Panc1 (cell line): ENCODE measurements around the gene STK26. TPM values are rescaled to one million over a fixed set of nuclear protein-coding genes. Genes with fewer than 3 reads are reported as not detected.

ENCODE experiments used
- ATAC-seq: fragments of 200-7000 bp; cut with Tn5 transposase; 2 replicates; pipeline ENCODE4 v1.9.1; 2020; ENCODE audit warnings: mild to moderate bottlenecking, moderate library complexity
- BruUV-seq: library from RNA; stranded (reverse); fragments of 400-500 nt; replicated peaks from 2 replicates; lab custom pipeline; 2021; lab: Mats Ljungman, UMichigan
- CTCF ChIA-PET: fragments of 300-600 bp; sonication (Branson Sonifier 250); formaldehyde crosslinking; loops from one replicate; lab custom pipeline; 2022; ENCODE audit warnings: antibody characterized with exemption; lab: Charles Lee
- POLR2A ChIA-PET: fragments of 300-600 bp; sonication (Branson Sonifier 250); formaldehyde crosslinking; loops from one replicate; lab custom pipeline; 2022; ENCODE audit warnings: antibody characterized with exemption; lab: Charles Lee
- DNase-seq: peaks from one replicate; pipeline ENCODE4 v3.0.0-alpha.2; 2010; ENCODE audit warnings: low read depth, low spot score
- H3K27ac ChIP-seq: 2 replicates; pipeline ENCODE4 v1.5.1; 2011; ENCODE audit warnings: mild to moderate bottlenecking, low read length, inconsistent platforms
- H3K27me3 ChIP-seq: fragments of 200-500 bp; sonication (Bioruptor generic); 2 replicates; pipeline ENCODE4 v1.6.0; 2014; ENCODE audit warnings: low read length, inconsistent platforms; ENCODE audit not compliant: control insufficient read depth, insufficient read depth
- H3K36me3 ChIP-seq: fragments of 200-500 bp; sonication (Bioruptor generic); 2 replicates; pipeline ENCODE4 v1.5.1; 2014; ENCODE audit warnings: inconsistent platforms, mild to moderate bottlenecking, low read length, moderate library complexity; ENCODE audit not compliant: control insufficient read depth, insufficient read depth
- H3K4me1 ChIP-seq: 2 replicates; pipeline ENCODE4 v1.5.1; 2011; ENCODE audit warnings: inconsistent platforms, mild to moderate bottlenecking, low read length, moderate library complexity; ENCODE audit not compliant: control insufficient read depth, insufficient read depth
- H3K4me3 ChIP-seq, 2 experiments: 2 replicates each; pipeline ENCODE4 v1.5.1; 2011 to 2012; ENCODE audit warnings: low read depth in 2 of 2, low read length in 2 of 2, mild to moderate bottlenecking in 2 of 2, inconsistent platforms in 1 of 2, moderate library complexity in 1 of 2
- H3K9me3 ChIP-seq: fragments of 200-500 bp; sonication (Bioruptor generic); 2 replicates; pipeline ENCODE4 v1.5.1; 2014; ENCODE audit warnings: low read depth, mild to moderate bottlenecking, inconsistent platforms, low read length, moderate library complexity; ENCODE audit not compliant: control insufficient read depth, insufficient read depth
- POLR2AphosphoS5 ChIP-seq: IDR thresholded peaks from 2 replicates; pipeline ENCODE4 v1.6.1; 2012; ENCODE audit warnings: mild to moderate bottlenecking, low read depth, low read length, moderate library complexity
- SIN3A ChIP-seq: IDR thresholded peaks from 2 replicates; pipeline ENCODE4 v1.6.1; 2012; ENCODE audit warnings: low read depth, mild to moderate bottlenecking, low read length, moderate library complexity, borderline replicate concordance; ENCODE audit not compliant: insufficient read depth
- TCF7L2 ChIP-seq: IDR thresholded peaks from 2 replicates; pipeline ENCODE4 v1.6.1; 2011; ENCODE audit warnings: mild to moderate bottlenecking, low read depth, low read length, inconsistent platforms
- in situ Hi-C: cut with HindIII; loops from 2 replicates; pipeline ENCODE4 v1.10.0; 2016; ENCODE audit warnings: low sequenced_read_pairs, low pct_unique_long_range_greater_than_20kb
- intact Hi-C: fragments of 100-400 bp; cut with micrococcal nuclease; formaldehyde crosslinking; loops from one replicate; pipeline ENCODE4 v1.10.0; 2022; ENCODE audit not compliant: unreplicated experiment
- total RNA-seq: library from RNA; stranded (reverse); gene quantifications from one replicate; pipeline ENCODE4 v1.2.1, GENCODE V29; 2021; ENCODE audit not compliant: unreplicated experiment
- TF ChIP-seq, protein P1 (sequence below): fragments of 450-650 bp; IDR thresholded peaks from 2 replicates; pipeline ENCODE4 v1.5.1; 2017; ENCODE audit warnings: mild to moderate bottlenecking
- TF ChIP-seq, protein P2 (sequence below), 2 experiments: IDR thresholded peaks; 2 replicates each; pipeline ENCODE4 v1.6.1; 2011 to 2012; ENCODE audit warnings: low read depth in 2 of 2, control low read depth in 1 of 2, low read length in 1 of 2, mild to moderate bottlenecking in 1 of 2, moderate library complexity in 1 of 2; ENCODE audit not compliant: insufficient read depth in 1 of 2

STK26 gene
- total RNA-seq, 1 experiment from 2014 or later = 44.2 TPM

DNA sequence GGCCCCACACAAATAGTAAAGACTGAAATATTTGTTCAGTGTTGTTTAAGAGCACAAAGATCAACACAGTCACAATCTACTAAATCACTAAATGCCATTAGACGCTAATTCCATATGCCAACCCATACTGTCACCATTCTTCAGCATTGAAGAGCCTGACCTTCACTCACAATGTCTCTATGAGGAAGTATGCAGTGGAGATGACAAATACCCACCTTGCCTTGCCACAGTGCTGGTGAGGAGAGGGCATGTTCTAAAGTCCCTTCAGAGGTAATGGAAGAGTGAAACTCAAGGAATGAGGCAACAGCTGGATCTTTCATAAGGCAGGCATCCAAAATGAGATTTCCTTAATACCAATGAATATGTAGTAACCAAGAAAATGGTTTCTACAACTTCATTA, 54.3 kb downstream of the STK26 start:
- Histone ChIP-seq H3K36me3 (no peaks in the 10 kb centered on the region), H3K4me3 (no peak overlapping the region), H3K9me3 (no peaks in the 10 kb centered on the region), H3K27ac (no peak overlapping the region), H3K4me1 (no peaks in the 10 kb centered on the region), H3K27me3 (no peaks in the 10 kb centered on the region)
- ATAC-seq (no peak), DNase-seq (no peak)
- intact Hi-C loops (no loop called here), in situ Hi-C loops (no loop called here)
- TF ChIP-seq POLR2AphosphoS5 (no peak), SIN3A (no peak), TCF7L2 (no peak)
- TF ChIP-seq, protein P1, sequence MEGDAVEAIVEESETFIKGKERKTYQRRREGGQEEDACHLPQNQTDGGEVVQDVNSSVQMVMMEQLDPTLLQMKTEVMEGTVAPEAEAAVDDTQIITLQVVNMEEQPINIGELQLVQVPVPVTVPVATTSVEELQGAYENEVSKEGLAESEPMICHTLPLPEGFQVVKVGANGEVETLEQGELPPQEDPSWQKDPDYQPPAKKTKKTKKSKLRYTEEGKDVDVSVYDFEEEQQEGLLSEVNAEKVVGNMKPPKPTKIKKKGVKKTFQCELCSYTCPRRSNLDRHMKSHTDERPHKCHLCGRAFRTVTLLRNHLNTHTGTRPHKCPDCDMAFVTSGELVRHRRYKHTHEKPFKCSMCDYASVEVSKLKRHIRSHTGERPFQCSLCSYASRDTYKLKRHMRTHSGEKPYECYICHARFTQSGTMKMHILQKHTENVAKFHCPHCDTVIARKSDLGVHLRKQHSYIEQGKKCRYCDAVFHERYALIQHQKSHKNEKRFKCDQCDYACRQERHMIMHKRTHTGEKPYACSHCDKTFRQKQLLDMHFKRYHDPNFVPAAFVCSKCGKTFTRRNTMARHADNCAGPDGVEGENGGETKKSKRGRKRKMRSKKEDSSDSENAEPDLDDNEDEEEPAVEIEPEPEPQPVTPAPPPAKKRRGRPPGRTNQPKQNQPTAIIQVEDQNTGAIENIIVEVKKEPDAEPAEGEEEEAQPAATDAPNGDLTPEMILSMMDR = no peak
- TF ChIP-seq, protein P2, sequence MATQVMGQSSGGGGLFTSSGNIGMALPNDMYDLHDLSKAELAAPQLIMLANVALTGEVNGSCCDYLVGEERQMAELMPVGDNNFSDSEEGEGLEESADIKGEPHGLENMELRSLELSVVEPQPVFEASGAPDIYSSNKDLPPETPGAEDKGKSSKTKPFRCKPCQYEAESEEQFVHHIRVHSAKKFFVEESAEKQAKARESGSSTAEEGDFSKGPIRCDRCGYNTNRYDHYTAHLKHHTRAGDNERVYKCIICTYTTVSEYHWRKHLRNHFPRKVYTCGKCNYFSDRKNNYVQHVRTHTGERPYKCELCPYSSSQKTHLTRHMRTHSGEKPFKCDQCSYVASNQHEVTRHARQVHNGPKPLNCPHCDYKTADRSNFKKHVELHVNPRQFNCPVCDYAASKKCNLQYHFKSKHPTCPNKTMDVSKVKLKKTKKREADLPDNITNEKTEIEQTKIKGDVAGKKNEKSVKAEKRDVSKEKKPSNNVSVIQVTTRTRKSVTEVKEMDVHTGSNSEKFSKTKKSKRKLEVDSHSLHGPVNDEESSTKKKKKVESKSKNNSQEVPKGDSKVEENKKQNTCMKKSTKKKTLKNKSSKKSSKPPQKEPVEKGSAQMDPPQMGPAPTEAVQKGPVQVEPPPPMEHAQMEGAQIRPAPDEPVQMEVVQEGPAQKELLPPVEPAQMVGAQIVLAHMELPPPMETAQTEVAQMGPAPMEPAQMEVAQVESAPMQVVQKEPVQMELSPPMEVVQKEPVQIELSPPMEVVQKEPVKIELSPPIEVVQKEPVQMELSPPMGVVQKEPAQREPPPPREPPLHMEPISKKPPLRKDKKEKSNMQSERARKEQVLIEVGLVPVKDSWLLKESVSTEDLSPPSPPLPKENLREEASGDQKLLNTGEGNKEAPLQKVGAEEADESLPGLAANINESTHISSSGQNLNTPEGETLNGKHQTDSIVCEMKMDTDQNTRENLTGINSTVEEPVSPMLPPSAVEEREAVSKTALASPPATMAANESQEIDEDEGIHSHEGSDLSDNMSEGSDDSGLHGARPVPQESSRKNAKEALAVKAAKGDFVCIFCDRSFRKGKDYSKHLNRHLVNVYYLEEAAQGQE (IDR thresholded peaks at IDR 0.05; ENCODE audit: insufficient read depth in 1 of 2, low read depth in 2 of 2, low read length in 1 of 2) = no peak
- POLR2A ChIA-PET = no interaction called here
- CTCF ChIA-PET = no interaction called here
- no TSS peak for BruUV-seq

DNA sequence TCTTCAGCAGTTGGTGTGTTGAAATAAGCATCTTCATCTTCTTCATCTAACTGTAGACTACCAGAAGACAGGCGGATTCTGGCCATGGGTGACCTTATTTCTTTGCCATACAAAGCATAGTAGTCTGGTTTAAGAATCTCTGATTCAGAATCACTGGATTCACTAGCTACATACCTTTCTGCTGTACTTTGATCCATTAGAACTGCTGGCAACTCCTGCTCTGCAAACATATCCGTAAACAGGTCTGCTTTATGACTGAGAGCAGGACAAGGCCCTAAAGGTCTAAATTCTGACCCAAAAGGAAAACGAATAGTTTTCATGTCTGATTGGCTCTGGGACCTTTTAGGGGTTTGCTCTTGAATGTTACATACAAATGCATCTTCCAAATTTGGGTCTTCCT, 54.8 kb downstream of the STK26 start:
- Histone ChIP-seq H3K27me3 (no peaks in the 10 kb centered on the region), H3K9me3 (no peaks in the 10 kb centered on the region), H3K4me3 (no peak overlapping the region), H3K36me3 (no peaks in the 10 kb centered on the region), H3K4me1 (no peaks in the 10 kb centered on the region), H3K27ac (no peak overlapping the region)
- ChIA-PET POLR2A (no interaction called here), CTCF (no interaction called here)
- intact Hi-C loops = no loop called here
- in situ Hi-C loops = no loop called here
- ATAC-seq = no peak
- no peak for DNase-seq
- no TSS peak for BruUV-seq
- TF ChIP-seq, protein P1 = no peak
- TF ChIP-seq TCF7L2 = no peak
- TF ChIP-seq POLR2AphosphoS5 = no peak
- TF ChIP-seq, protein P2 (IDR thresholded peaks at IDR 0.05; ENCODE audit: insufficient read depth in 1 of 2, low read depth in 2 of 2, low read length in 1 of 2) = no peak
- no peak for TF ChIP-seq SIN3A
